GM23338 (cell line): ENCODE results near the gene HYAL1. TPM values are rescaled to one million over a fixed set of nuclear protein-coding genes. Genes with fewer than 3 reads are reported as not detected.

ENCODE experiments used
- ATAC-seq: fragments of 200-7000 bp; cut with Tn5 transposase; 3 replicates; pipeline ENCODE4 v1.9.1; 2020
- DNase-seq: peaks from one replicate; pipeline ENCODE4 v3.0.0-alpha.2; 2015; ENCODE audit warnings: low spot score
- H2AFZ ChIP-seq: fragments of 200-600 bp; sonication (generic); 2 replicates; pipeline ENCODE4 v1.8.0; 2016; ENCODE audit warnings: antibody characterized with exemption, mild to moderate bottlenecking, moderate library complexity
- H3F3A ChIP-seq: fragments of 200-600 bp; sonication (generic); replicated peaks from 2 replicates; pipeline ENCODE4 v1.8.0; 2017; ENCODE audit warnings: antibody characterized with exemption, mixed run types, low read depth
- H3K27ac ChIP-seq: fragments of 200-600 bp; sonication (generic); 2 replicates; pipeline ENCODE4 v1.6.1; 2016; ENCODE audit warnings: low read depth
- H3K27me3 ChIP-seq: fragments of 200-600 bp; sonication (generic); 2 replicates; pipeline ENCODE4 v1.8.0; 2016; ENCODE audit warnings: mild to moderate bottlenecking, mixed run types, moderate library complexity; ENCODE audit not compliant: insufficient read depth
- H3K36me3 ChIP-seq: fragments of 200-600 bp; sonication (generic); 2 replicates; pipeline ENCODE4 v1.8.0; 2016; ENCODE audit warnings: mild to moderate bottlenecking; ENCODE audit not compliant: insufficient read depth
- H3K4me1 ChIP-seq: fragments of 200-600 bp; sonication (generic); 2 replicates; pipeline ENCODE4 v1.8.0; 2016; ENCODE audit warnings: mild to moderate bottlenecking, moderate library complexity; ENCODE audit not compliant: insufficient read depth
- H3K4me2 ChIP-seq: fragments of 200-600 bp; sonication (generic); 2 replicates; pipeline ENCODE4 v1.7.1; 2017; ENCODE audit warnings: mixed run types
- H3K4me3 ChIP-seq: fragments of 200-600 bp; sonication (generic); 2 replicates; pipeline ENCODE4 v1.6.1; 2016; ENCODE audit warnings: mixed run types
- H3K79me2 ChIP-seq: fragments of 200-600 bp; sonication (generic); replicated peaks from 2 replicates; pipeline ENCODE4 v1.8.0; 2017; ENCODE audit warnings: mild to moderate bottlenecking; ENCODE audit not compliant: insufficient read depth
- H3K9me2 ChIP-seq: fragments of 200-600 bp; sonication (generic); 2 replicates; pipeline ENCODE4 v1.8.0; 2017; ENCODE audit not compliant: insufficient read depth
- H4K20me1 ChIP-seq: fragments of 200-600 bp; sonication (generic); replicated peaks from 2 replicates; pipeline ENCODE4 v1.8.0; 2017; ENCODE audit warnings: mild to moderate bottlenecking; ENCODE audit not compliant: insufficient read depth
- H3K27ac Mint-ChIP-seq: 2 replicates; pipeline ENCODE4 v1.8.0; 2020; ENCODE audit warnings: inconsistent platforms, mild to moderate bottlenecking, moderate library complexity, mixed read lengths
- H3K27me3 Mint-ChIP-seq: 3 replicates; pipeline ENCODE4 v1.8.0; 2022; ENCODE audit warnings: low read depth, mild to moderate bottlenecking, moderate library complexity, mixed read lengths, inconsistent platforms; ENCODE audit not compliant: insufficient read depth, poor library complexity
- H3K36me3 Mint-ChIP-seq: 3 replicates; pipeline ENCODE4 v1.8.0; 2021; ENCODE audit warnings: low read depth, mild to moderate bottlenecking, inconsistent platforms, moderate library complexity, mixed read lengths
- H3K4me1 Mint-ChIP-seq: 3 replicates; pipeline ENCODE4 v1.8.0; 2020; ENCODE audit warnings: mild to moderate bottlenecking, inconsistent platforms, mixed read lengths
- H3K4me3 Mint-ChIP-seq: 3 replicates; pipeline ENCODE4 v1.8.0; 2021; ENCODE audit warnings: moderate library complexity, mild to moderate bottlenecking, inconsistent platforms, mixed read lengths
- H3K9me3 Mint-ChIP-seq: 3 replicates; pipeline ENCODE4 v1.8.0; 2020; ENCODE audit warnings: moderate library complexity, mild to moderate bottlenecking, inconsistent platforms, mixed read lengths
- CREB1 ChIP-seq: fragments of 250-450 bp; sonication (Bioruptor Pico); IDR thresholded peaks from 2 replicates; pipeline ENCODE4 v1.5.0; 2020; ENCODE audit warnings: low read depth, mild to moderate bottlenecking, moderate library complexity
- EZH2 ChIP-seq: fragments of 200-600 bp; sonication (generic); IDR thresholded peaks from one replicate; pipeline ENCODE4 v1.8.0; 2017; ENCODE audit warnings: antibody characterized with exemption, mild to moderate bottlenecking, low read depth; ENCODE audit not compliant: unreplicated experiment
- EZH2phosphoT487 ChIP-seq: fragments of 200-600 bp; sonication (generic); IDR thresholded peaks from one replicate; pipeline ENCODE4 v1.8.1; 2018; ENCODE audit warnings: antibody characterized with exemption; ENCODE audit not compliant: unreplicated experiment
- JUNB ChIP-seq: IDR thresholded peaks from one replicate; pipeline ENCODE4 v1.6.1; 2016; ENCODE audit warnings: antibody characterized with exemption; ENCODE audit not compliant: unreplicated experiment
- NANOG ChIP-seq: IDR thresholded peaks from 2 replicates; pipeline ENCODE4 v1.6.1; 2016; ENCODE audit warnings: antibody characterized with exemption, borderline replicate concordance
- STAT1 ChIP-seq: IDR thresholded peaks from one replicate; pipeline ENCODE4 v1.6.1; 2016; ENCODE audit warnings: antibody characterized with exemption; ENCODE audit not compliant: unreplicated experiment
- ZNF331 ChIP-seq: fragments of 250-450 bp; sonication (Bioruptor Pico); IDR thresholded peaks from 2 replicates; pipeline ENCODE4 v1.5.0; 2020; ENCODE audit warnings: low read depth, mild to moderate bottlenecking, moderate library complexity
- polyA plus RNA-seq: library from polyadenylated mRNA; unstranded; fragments of >200 nt; fragmentation: Nextera tagmentation; extraction: Ambion mirVana; gene quantifications from 2 replicates; pipeline ENCODE4 v1.2.1, GENCODE V29; 2016
- total RNA-seq: library from RNA; depleted of rRNA; stranded (reverse); fragments of >200 nt; shearing (Covaris generic); gene quantifications from 2 replicates; pipeline ENCODE4 v1.2.3, GENCODE V29; 2014
- TF ChIP-seq, protein P1 (sequence below): IDR thresholded peaks from 2 replicates; pipeline ENCODE4 v1.6.1; 2016; ENCODE audit warnings: antibody characterized with exemption
- TF ChIP-seq, protein P2 (sequence below): IDR thresholded peaks from one replicate; pipeline ENCODE4 v1.6.1; 2018; ENCODE audit warnings: antibody characterized with exemption; ENCODE audit not compliant: unreplicated experiment
- TF ChIP-seq, protein P3 (sequence below): fragments of 250-450 bp; sonication (Bioruptor Pico); IDR thresholded peaks from 2 replicates; pipeline ENCODE4 v1.5.0; 2020; ENCODE audit warnings: mild to moderate bottlenecking, moderate library complexity
- TF ChIP-seq, protein P4 (sequence below), 2 experiments: fragments of 200-600 bp in 1 of 2; sonication (generic) in 1 of 2; conservative IDR thresholded peaks; 2 replicates each; pipeline versions ENCODE4 v1.5.1 to v1.6.1; 2016 to 2017; ENCODE audit warnings: antibody characterized with exemption in 2 of 2, low read depth in 2 of 2, mild to moderate bottlenecking in 2 of 2, moderate library complexity in 1 of 2

HYAL1 gene
- total and polyA plus RNA-seq, 2 experiments from 2014 or later, result 2.1 to 5.0 TPM

DNA sequence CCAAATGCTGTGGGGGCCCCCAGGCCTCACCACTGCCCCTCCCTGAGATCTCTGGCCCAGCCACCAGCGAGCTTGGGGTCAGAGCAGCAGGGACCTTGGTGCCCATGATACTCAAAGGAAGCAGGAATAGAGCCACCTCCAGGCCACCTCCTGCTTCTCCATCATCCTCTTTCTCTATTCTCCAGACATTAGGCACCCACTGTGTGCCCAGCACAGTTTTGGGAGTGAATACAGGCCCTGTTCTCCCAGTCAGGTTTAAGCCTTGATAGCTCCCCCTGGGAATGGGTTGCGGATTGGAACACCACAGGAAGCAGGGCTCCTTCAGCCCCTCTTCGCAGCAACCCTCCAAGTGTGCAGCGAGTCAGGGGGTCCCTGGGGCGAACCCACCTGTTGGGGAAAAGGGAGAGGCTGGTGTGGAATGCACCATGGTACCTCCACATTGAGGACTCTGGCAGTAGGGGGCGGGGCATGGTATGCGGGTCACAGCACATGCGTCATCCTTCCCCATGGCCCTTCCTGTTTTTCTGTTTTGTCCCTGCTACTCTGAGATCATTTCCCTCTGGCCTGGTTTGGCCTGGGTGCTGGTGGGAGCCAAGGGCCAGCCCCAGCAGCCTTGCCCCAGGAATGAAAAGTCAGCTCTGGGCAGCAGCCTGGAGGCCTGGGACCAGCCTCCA lies 48.7 kb downstream of the HYAL1 start (continued):
- no peak for TF ChIP-seq EZH2
- TF ChIP-seq, protein P1, sequence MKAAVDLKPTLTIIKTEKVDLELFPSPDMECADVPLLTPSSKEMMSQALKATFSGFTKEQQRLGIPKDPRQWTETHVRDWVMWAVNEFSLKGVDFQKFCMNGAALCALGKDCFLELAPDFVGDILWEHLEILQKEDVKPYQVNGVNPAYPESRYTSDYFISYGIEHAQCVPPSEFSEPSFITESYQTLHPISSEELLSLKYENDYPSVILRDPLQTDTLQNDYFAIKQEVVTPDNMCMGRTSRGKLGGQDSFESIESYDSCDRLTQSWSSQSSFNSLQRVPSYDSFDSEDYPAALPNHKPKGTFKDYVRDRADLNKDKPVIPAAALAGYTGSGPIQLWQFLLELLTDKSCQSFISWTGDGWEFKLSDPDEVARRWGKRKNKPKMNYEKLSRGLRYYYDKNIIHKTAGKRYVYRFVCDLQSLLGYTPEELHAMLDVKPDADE, result no peak
- no peak for TF ChIP-seq NANOG

- H3K4me3 Mint-ChIP-seq, result no peak overlapping the region; the same call in 2 of the 3 replicates
- peaks cover 5% of the 10 kb centered on the region for H3K27me3 Mint-ChIP-seq
- TF ChIP-seq JUNB (no peak), ZNF331 (CRISPR knock-in tag) (no peak), STAT1 (no peak), CREB1 (CRISPR knock-in tag) (no peak), EZH2phosphoT487 (no peak)
- TF ChIP-seq, protein P2, sequence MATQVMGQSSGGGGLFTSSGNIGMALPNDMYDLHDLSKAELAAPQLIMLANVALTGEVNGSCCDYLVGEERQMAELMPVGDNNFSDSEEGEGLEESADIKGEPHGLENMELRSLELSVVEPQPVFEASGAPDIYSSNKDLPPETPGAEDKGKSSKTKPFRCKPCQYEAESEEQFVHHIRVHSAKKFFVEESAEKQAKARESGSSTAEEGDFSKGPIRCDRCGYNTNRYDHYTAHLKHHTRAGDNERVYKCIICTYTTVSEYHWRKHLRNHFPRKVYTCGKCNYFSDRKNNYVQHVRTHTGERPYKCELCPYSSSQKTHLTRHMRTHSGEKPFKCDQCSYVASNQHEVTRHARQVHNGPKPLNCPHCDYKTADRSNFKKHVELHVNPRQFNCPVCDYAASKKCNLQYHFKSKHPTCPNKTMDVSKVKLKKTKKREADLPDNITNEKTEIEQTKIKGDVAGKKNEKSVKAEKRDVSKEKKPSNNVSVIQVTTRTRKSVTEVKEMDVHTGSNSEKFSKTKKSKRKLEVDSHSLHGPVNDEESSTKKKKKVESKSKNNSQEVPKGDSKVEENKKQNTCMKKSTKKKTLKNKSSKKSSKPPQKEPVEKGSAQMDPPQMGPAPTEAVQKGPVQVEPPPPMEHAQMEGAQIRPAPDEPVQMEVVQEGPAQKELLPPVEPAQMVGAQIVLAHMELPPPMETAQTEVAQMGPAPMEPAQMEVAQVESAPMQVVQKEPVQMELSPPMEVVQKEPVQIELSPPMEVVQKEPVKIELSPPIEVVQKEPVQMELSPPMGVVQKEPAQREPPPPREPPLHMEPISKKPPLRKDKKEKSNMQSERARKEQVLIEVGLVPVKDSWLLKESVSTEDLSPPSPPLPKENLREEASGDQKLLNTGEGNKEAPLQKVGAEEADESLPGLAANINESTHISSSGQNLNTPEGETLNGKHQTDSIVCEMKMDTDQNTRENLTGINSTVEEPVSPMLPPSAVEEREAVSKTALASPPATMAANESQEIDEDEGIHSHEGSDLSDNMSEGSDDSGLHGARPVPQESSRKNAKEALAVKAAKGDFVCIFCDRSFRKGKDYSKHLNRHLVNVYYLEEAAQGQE, result no peak
- TF ChIP-seq, protein P3, sequence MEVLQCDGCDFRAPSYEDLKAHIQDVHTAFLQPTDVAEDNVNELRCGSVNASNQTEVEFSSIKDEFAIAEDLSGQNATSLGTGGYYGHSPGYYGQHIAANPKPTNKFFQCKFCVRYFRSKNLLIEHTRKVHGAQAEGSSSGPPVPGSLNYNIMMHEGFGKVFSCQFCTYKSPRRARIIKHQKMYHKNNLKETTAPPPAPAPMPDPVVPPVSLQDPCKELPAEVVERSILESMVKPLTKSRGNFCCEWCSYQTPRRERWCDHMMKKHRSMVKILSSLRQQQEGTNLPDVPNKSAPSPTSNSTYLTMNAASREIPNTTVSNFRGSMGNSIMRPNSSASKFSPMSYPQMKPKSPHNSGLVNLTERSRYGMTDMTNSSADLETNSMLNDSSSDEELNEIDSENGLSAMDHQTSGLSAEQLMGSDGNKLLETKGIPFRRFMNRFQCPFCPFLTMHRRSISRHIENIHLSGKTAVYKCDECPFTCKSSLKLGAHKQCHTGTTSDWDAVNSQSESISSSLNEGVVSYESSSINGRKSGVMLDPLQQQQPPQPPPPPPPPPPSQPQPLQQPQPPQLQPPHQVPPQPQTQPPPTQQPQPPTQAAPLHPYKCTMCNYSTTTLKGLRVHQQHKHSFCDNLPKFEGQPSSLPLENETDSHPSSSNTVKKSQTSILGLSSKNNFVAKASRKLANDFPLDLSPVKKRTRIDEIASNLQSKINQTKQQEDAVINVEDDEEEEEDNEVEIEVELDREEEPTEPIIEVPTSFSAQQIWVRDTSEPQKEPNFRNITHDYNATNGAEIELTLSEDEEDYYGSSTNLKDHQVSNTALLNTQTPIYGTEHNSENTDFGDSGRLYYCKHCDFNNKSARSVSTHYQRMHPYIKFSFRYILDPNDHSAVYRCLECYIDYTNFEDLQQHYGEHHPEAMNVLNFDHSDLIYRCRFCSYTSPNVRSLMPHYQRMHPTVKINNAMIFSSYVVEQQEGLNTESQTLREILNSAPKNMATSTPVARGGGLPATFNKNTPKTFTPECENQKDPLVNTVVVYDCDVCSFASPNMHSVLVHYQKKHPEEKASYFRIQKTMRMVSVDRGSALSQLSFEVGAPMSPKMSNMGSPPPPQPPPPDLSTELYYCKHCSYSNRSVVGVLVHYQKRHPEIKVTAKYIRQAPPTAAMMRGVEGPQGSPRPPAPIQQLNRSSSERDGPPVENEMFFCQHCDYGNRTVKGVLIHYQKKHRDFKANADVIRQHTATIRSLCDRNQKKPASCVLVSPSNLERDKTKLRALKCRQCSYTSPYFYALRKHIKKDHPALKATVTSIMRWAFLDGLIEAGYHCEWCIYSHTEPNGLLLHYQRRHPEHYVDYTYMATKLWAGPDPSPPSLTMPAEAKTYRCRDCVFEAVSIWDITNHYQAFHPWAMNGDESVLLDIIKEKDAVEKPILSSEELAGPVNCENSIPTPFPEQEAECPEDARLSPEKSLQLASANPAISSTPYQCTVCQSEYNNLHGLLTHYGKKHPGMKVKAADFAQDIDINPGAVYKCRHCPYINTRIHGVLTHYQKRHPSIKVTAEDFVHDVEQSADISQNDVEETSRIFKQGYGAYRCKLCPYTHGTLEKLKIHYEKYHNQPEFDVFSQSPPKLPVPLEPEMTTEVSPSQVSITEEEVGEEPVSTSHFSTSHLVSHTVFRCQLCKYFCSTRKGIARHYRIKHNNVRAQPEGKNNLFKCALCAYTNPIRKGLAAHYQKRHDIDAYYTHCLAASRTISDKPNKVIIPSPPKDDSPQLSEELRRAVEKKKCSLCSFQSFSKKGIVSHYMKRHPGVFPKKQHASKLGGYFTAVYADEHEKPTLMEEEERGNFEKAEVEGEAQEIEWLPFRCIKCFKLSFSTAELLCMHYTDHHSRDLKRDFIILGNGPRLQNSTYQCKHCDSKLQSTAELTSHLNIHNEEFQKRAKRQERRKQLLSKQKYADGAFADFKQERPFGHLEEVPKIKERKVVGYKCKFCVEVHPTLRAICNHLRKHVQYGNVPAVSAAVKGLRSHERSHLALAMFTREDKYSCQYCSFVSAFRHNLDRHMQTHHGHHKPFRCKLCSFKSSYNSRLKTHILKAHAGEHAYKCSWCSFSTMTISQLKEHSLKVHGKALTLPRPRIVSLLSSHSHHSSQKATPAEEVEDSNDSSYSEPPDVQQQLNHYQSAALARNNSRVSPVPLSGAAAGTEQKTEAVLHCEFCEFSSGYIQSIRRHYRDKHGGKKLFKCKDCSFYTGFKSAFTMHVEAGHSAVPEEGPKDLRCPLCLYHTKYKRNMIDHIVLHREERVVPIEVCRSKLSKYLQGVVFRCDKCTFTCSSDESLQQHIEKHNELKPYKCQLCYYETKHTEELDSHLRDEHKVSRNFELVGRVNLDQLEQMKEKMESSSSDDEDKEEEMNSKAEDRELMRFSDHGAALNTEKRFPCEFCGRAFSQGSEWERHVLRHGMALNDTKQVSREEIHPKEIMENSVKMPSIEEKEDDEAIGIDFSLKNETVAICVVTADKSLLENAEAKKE, result no peak
- TF ChIP-seq, protein P4, sequence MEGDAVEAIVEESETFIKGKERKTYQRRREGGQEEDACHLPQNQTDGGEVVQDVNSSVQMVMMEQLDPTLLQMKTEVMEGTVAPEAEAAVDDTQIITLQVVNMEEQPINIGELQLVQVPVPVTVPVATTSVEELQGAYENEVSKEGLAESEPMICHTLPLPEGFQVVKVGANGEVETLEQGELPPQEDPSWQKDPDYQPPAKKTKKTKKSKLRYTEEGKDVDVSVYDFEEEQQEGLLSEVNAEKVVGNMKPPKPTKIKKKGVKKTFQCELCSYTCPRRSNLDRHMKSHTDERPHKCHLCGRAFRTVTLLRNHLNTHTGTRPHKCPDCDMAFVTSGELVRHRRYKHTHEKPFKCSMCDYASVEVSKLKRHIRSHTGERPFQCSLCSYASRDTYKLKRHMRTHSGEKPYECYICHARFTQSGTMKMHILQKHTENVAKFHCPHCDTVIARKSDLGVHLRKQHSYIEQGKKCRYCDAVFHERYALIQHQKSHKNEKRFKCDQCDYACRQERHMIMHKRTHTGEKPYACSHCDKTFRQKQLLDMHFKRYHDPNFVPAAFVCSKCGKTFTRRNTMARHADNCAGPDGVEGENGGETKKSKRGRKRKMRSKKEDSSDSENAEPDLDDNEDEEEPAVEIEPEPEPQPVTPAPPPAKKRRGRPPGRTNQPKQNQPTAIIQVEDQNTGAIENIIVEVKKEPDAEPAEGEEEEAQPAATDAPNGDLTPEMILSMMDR (conservative IDR thresholded peaks at IDR 0.05; ENCODE audit: low read depth in 2 of 2), result no peak
Observed at GRCh38 chr3:50251220-50251619, 52.2 kb downstream of the HYAL1 start.

More at GRCh38 chr3:50251220-50251619, 52.2 kb downstream of the HYAL1 start:
- H3F3A ChIP-seq, result peaks cover 6% of the 10 kb centered on the region
- peaks cover 25% of the 10 kb centered on the region for H3K36me3 Mint-ChIP-seq
- H3K79me2 ChIP-seq, result peaks cover 47% of the 10 kb centered on the region
- no peak overlapping the region for H3K4me2 ChIP-seq
- H4K20me1 ChIP-seq, result peaks cover 42% of the 10 kb centered on the region
- no peak overlapping the region for H2AFZ ChIP-seq
- H3K27me3 ChIP-seq, result no peaks in the 10 kb centered on the region
- no peak overlapping the region for H3K4me3 ChIP-seq
- H3K4me1 ChIP-seq, result peaks cover 13% of the 10 kb centered on the region
- H3K9me2 ChIP-seq, result no peaks in the 10 kb centered on the region
- H3K27ac Mint-ChIP-seq, result no peak overlapping the region
- DNase-seq (no peak), ATAC-seq (no peak)
- peaks cover 2% of the 10 kb centered on the region; the same call in 1 of the 2 replicates for H3K36me3 ChIP-seq
- peaks cover 28% of the 10 kb centered on the region for H3K4me1 Mint-ChIP-seq
- no peaks in the 10 kb centered on the region; the same call in 2 of the 3 replicates for H3K9me3 Mint-ChIP-seq
- H3K27ac ChIP-seq, result no peak overlapping the region
